CD4-positive, alpha-beta T cell treated with Interleukin-6 for 4 hours (primary cell): Measurements from ENCODE around the gene SYNGR3.

Source experiments
- DNase-seq: peaks from one replicate; pipeline ENCODE4 v3.0.0-alpha.2; 2020; ENCODE audit warnings: mixed read lengths

SYNGR3 gene

DNA sequence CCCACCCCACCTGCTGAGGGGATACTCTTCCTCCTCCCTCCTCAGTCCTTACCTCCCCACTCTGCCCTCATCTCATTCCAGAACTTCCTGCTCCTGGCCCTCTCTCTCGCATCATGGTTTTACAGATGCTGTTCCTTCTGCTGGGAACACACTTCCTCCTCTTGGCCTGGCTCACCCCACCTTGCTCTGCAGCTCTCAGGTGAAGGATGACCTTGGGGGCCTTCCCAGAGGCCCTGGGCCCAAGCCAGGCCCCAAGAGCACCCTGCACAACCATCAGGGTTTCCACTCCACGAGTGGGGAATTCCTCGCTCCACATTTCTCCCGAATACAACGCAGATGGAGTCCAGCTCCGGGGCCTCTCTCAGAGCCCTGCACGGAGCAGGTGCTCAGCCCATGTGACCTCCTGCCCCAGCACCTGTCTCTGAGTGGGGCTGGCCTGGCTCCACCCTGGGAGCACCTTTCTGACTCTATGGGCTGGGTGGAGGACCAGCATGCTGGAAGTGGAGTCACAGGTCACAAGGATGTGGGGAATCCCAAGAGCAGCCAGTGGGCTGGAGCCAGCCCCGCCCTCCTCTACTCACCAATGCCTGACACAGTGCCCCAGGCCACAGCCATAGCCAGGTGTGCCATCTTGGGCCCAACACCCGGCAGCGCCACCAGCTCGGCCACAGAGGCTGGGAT lies 53.4 kb downstream of the SYNGR3 start:
- DNase-seq, result no peak
